SU-DHL-6 (cell line): ENCODE data around the gene NTM.

ENCODE experiments used
- H2AFZ ChIP-seq: fragments of 200-600 bp; sonication (generic); 2 replicates; pipeline ENCODE4 v1.6.1; 2014; ENCODE audit warnings: low read depth, mild to moderate bottlenecking, moderate library complexity, mixed read lengths, antibody characterized with exemption, low read length; ENCODE audit not compliant: severe bottlenecking
- H3F3A ChIP-seq: fragments of 200-600 bp; shearing (Covaris generic); 2 replicates; pipeline ENCODE4 v1.6.0; 2016; ENCODE audit warnings: antibody characterized with exemption, mild to moderate bottlenecking; ENCODE audit not compliant: insufficient read depth
- H3K27ac ChIP-seq: fragments of 200-600 bp; sonication (generic); 2 replicates; pipeline ENCODE4 v1.5.1; 2016; ENCODE audit warnings: low read depth, mild to moderate bottlenecking, low read length, moderate library complexity, mixed read lengths
- H3K27me3 ChIP-seq: fragments of 200-600 bp; sonication (generic), shearing (Covaris generic); 2 replicates; pipeline ENCODE4 v1.6.0; 2014; ENCODE audit warnings: mild to moderate bottlenecking, low read length
- H3K36me3 ChIP-seq: fragments of 200-600 bp; sonication (generic); 2 replicates; pipeline ENCODE4 v1.6.1; 2014; ENCODE audit warnings: mild to moderate bottlenecking, low read length, mixed read lengths
- H3K4me2 ChIP-seq: fragments of 300-600, 200-600 bp; shearing (Covaris generic), sonication (generic); 2 replicates; pipeline ENCODE4 v1.6.0; 2014; ENCODE audit warnings: low read length, low read depth, mild to moderate bottlenecking; ENCODE audit not compliant: poor library complexity, severe bottlenecking
- H3K4me3 ChIP-seq: fragments of 200-600 bp; sonication (generic); 2 replicates; pipeline ENCODE4 v1.5.1; 2014; ENCODE audit warnings: antibody characterized with exemption, low read length, mild to moderate bottlenecking, mixed read lengths; ENCODE audit not compliant: insufficient read depth, poor library complexity, severe bottlenecking
- H3K79me2 ChIP-seq: fragments of 200-600 bp; sonication (generic); 2 replicates; pipeline ENCODE4 v1.6.1; 2014; ENCODE audit warnings: mild to moderate bottlenecking, low read length, moderate library complexity; ENCODE audit not compliant: insufficient read depth
- H3K9ac ChIP-seq: fragments of 200-600 bp; sonication (generic); 2 replicates; pipeline ENCODE4 v1.7.0; 2014; ENCODE audit warnings: mild to moderate bottlenecking, low read length
- H3K9me2 ChIP-seq: fragments of 200-600 bp; sonication (generic); replicated peaks from 2 replicates; pipeline ENCODE4 v1.6.1; 2014; ENCODE audit warnings: low read length; ENCODE audit not compliant: insufficient read depth
- H3K9me3 ChIP-seq: fragments of 200-600 bp; sonication (generic); 2 replicates; pipeline ENCODE4 v1.6.1; 2014; ENCODE audit warnings: low read length, mixed read lengths; ENCODE audit not compliant: insufficient read depth
- H4K20me1 ChIP-seq: fragments of 200-600 bp; sonication (generic); 2 replicates; pipeline ENCODE4 v1.6.1; 2014; ENCODE audit warnings: low read depth, mild to moderate bottlenecking, antibody characterized with exemption, low read length, moderate library complexity, mixed read lengths
- EZH2phosphoT487 ChIP-seq: fragments of 200-600 bp; sonication (generic), shearing (Covaris generic); conservative IDR thresholded peaks from 2 replicates; pipeline ENCODE4 v1.6.1; 2018; ENCODE audit warnings: mild to moderate bottlenecking, antibody characterized with exemption, low read length, moderate library complexity, mixed read lengths
- TF ChIP-seq, protein P1 (sequence below): fragments of 200-600 bp; sonication (generic); IDR thresholded peaks from one replicate; pipeline ENCODE4 v1.5.1; 2017; ENCODE audit warnings: antibody characterized with exemption, mild to moderate bottlenecking, low read length, moderate library complexity; ENCODE audit not compliant: insufficient read depth, poor library complexity, severe bottlenecking

Gene NTM

DNA sequence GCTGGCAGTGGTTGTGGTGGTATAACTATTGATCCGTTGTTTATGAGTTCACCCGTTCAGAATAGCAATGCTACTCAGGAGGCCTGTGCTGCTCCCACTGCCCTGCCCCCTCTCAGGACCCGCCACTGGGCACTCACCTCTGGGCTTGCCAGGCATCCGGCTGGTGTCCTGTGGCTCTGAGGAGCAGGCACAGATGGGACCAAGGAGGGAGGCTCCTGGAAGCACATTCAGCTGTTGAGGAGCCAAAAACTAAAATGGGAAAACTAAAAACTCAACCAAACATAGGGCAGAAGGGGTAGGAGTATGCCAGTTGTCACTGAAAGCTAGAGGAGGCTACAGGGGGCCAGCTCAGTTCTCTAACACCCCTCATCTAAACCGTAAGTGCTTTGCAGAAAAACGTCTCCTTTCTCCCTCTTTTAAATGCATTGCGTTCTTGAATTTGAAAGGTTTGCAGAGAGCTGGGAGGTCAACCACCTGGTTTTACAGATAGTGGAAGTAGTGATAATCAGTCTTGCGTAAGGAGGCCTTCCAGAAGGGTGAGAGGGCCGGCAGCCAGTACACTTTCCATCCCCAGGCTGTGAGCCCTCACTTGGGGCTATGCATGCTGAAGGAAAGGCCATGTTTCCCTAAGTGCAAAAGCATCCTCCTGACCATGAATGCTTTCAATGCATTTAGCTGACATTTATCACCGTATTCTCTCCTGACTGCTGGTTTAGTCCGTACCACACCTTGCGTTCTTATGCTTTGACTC is 547.4 kb downstream of the NTM start:
- no peak overlapping the region for H2AFZ ChIP-seq
- H3K4me3 ChIP-seq: no peak overlapping the region
- H3K9ac ChIP-seq: no peak overlapping the region
- H3K9me3 ChIP-seq: no peaks in the 10 kb centered on the region
- no peaks in the 10 kb centered on the region for H3K27me3 ChIP-seq
- H3K36me3 ChIP-seq: no peaks in the 10 kb centered on the region
- H4K20me1 ChIP-seq: no peaks in the 10 kb centered on the region
- TF ChIP-seq EZH2phosphoT487: no peak
- TF ChIP-seq, protein P1, sequence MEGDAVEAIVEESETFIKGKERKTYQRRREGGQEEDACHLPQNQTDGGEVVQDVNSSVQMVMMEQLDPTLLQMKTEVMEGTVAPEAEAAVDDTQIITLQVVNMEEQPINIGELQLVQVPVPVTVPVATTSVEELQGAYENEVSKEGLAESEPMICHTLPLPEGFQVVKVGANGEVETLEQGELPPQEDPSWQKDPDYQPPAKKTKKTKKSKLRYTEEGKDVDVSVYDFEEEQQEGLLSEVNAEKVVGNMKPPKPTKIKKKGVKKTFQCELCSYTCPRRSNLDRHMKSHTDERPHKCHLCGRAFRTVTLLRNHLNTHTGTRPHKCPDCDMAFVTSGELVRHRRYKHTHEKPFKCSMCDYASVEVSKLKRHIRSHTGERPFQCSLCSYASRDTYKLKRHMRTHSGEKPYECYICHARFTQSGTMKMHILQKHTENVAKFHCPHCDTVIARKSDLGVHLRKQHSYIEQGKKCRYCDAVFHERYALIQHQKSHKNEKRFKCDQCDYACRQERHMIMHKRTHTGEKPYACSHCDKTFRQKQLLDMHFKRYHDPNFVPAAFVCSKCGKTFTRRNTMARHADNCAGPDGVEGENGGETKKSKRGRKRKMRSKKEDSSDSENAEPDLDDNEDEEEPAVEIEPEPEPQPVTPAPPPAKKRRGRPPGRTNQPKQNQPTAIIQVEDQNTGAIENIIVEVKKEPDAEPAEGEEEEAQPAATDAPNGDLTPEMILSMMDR: no peak
- no peak overlapping the region for H3K4me2 ChIP-seq
- no peaks in the 10 kb centered on the region for H3K79me2 ChIP-seq
- no peak overlapping the region for H3K27ac ChIP-seq
- H3F3A ChIP-seq: no peaks in the 10 kb centered on the region
- no peaks in the 10 kb centered on the region for H3K9me2 ChIP-seq

DNA sequence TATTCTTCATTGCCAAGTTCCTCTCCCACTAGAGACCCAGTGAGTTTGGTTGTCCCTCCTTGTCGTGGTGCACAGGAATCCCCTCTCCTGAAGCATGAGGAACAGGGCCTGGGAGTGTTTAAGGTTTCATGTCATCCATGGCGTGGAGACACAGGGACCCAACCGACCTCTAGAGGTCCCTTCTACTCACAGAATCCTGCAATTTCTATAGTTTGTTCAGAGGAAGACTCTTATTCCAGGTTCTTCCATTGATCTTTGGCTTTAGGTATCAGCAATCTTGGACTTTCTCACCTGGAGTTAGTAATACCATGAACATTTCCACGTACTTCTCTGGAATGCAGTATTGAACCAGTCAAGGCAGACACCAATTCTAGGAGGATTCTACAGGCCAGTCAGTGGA is 548.2 kb downstream of the NTM start:
- Histone ChIP-seq H3K27me3 (no peaks in the 10 kb centered on the region), H3K4me2 (no peak overlapping the region), H3F3A (no peaks in the 10 kb centered on the region), H3K36me3 (no peaks in the 10 kb centered on the region), H4K20me1 (no peaks in the 10 kb centered on the region), H2AFZ (no peak overlapping the region), H3K9me3 (no peaks in the 10 kb centered on the region), H3K79me2 (no peaks in the 10 kb centered on the region), H3K9me2 (no peaks in the 10 kb centered on the region), H3K9ac (no peak overlapping the region), H3K4me3 (no peak overlapping the region), H3K27ac (no peak overlapping the region)
- TF ChIP-seq, protein P1: no peak
- no peak for TF ChIP-seq EZH2phosphoT487

DNA sequence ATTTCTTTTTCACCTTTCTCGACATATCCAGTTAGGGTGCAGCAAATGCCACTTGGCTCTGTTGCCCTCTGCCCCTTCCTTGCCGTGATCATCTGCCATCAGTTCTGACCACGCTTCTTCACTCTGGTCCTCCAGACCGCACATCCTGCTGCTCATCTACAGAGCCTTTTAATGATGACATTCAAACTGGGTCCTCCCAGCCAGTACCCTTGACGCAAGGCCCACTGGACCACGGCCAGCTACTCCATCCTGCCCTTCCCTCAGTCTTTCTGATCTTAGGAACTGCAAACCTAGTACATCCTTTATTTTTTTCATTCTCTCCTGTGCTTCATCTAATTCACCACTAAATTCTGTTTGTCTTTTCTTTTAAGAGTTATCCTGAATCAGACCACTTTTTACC is 551.8 kb downstream of the NTM start:
- Histone ChIP-seq H3K9ac (no peak overlapping the region), H3K4me3 (no peak overlapping the region), H3F3A (no peaks in the 10 kb centered on the region), H3K4me2 (no peak overlapping the region), H2AFZ (no peak overlapping the region), H3K36me3 (no peaks in the 10 kb centered on the region), H3K27me3 (no peaks in the 10 kb centered on the region), H4K20me1 (no peaks in the 10 kb centered on the region), H3K27ac (no peak overlapping the region), H3K9me3 (no peaks in the 10 kb centered on the region), H3K79me2 (no peaks in the 10 kb centered on the region), H3K9me2 (no peaks in the 10 kb centered on the region)
- TF ChIP-seq EZH2phosphoT487: no peak
- TF ChIP-seq, protein P1: no peak
